Tibial nerve (tissue), 4 donors: ENCODE measurements around the gene MSH3.

Source experiments
- EP300 ChIP-seq, 2 donors: sonication (generic); formaldehyde crosslinking; IDR thresholded peaks; one replicate each; pipeline ENCODE4 v1.6.1; 2017; ENCODE audit warnings: antibody characterized with exemption in 2 of 2, mild to moderate bottlenecking in 1 of 2
- POLR2A ChIP-seq, 2 donors: fragments of 450-650 bp; IDR thresholded peaks; one replicate each; pipeline ENCODE4 v1.6.1; 2017; ENCODE audit warnings: antibody characterized with exemption in 2 of 2, mild to moderate bottlenecking in 2 of 2, moderate library complexity in 2 of 2
- TF ChIP-seq, protein P1 (sequence below), 5 experiments: fragments of 200-600 bp in 3 of 5; fragments of 450-650 bp in 2 of 5; sonication (generic) in 3 of 5; IDR thresholded peaks; one replicate each; pipeline ENCODE4 v1.5.1; 2016 to 2019; ENCODE audit warnings: antibody characterized with exemption in 5 of 5, mild to moderate bottlenecking in 3 of 5, moderate library complexity in 2 of 5

DNA sequence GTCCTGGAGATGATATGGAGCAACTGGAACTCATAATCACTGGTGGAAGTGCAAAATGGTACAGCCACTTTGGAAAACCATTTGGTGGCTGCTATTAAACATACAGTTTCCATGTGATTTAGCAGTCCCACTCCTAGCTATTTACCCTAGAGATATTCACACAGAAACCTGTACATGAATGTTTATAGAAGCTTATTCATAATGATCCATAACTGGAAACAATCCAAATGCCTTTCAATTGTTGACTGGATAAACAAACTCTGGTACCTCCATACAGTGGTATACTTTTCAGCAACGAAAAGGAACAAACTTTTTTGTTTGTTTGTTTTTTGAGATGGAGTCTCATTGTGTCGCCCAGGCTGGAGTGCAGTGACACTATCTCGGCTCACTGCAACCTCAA is 258.0 kb downstream of the MSH3 start:
- TF ChIP-seq, protein P1, sequence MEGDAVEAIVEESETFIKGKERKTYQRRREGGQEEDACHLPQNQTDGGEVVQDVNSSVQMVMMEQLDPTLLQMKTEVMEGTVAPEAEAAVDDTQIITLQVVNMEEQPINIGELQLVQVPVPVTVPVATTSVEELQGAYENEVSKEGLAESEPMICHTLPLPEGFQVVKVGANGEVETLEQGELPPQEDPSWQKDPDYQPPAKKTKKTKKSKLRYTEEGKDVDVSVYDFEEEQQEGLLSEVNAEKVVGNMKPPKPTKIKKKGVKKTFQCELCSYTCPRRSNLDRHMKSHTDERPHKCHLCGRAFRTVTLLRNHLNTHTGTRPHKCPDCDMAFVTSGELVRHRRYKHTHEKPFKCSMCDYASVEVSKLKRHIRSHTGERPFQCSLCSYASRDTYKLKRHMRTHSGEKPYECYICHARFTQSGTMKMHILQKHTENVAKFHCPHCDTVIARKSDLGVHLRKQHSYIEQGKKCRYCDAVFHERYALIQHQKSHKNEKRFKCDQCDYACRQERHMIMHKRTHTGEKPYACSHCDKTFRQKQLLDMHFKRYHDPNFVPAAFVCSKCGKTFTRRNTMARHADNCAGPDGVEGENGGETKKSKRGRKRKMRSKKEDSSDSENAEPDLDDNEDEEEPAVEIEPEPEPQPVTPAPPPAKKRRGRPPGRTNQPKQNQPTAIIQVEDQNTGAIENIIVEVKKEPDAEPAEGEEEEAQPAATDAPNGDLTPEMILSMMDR (IDR thresholded peaks at IDR 0.05): no peak
- TF ChIP-seq EP300 (IDR thresholded peaks at IDR 0.05): no peak
- TF ChIP-seq POLR2A (IDR thresholded peaks at IDR 0.05): no peak
